Ascending aorta (tissue), 2 donors: ENCODE measurements around the gene ADGRD2. TPM values are rescaled to one million over a fixed set of nuclear protein-coding genes. Genes with fewer than 3 reads are reported as not detected.

Experiments used
- DNase-seq, 2 donors: peaks; one replicate each; pipeline ENCODE4 v3.0.0-alpha.2; 2019; ENCODE audit warnings: low spot score in 2 of 2
- H3K27ac ChIP-seq, 2 donors: fragments of 200-600 bp; sonication (generic); one replicate each; pipeline ENCODE4 v1.5.1; 2016 to 2017; ENCODE audit warnings: mild to moderate bottlenecking in 1 of 2
- H3K27me3 ChIP-seq: fragments of 200-600 bp; sonication (generic); one replicate; pipeline ENCODE4 v1.5.1; 2017
- H3K36me3 ChIP-seq, 2 donors: fragments of 200-600 bp; sonication (generic); one replicate each; pipeline ENCODE4 v1.5.1; 2016
- H3K4me1 ChIP-seq, 2 donors: fragments of 200-600 bp; sonication (generic); one replicate each; pipeline ENCODE4 v1.5.1; 2016 to 2017; ENCODE audit warnings: mild to moderate bottlenecking in 1 of 2
- H3K4me3 ChIP-seq, 2 donors: fragments of 200-600 bp; sonication (generic); one replicate each; pipeline ENCODE4 v1.5.1; 2016 to 2017; ENCODE audit warnings: mild to moderate bottlenecking in 1 of 2
- H3K9me3 ChIP-seq, 2 donors: fragments of 200-600 bp; sonication (generic); one replicate each; pipeline ENCODE4 v1.5.1; 2016
- intact Hi-C: fragments of 100-400 bp; cut with DNase I; formaldehyde crosslinking; loops from one replicate; pipeline ENCODE4 v1.15.1; 2023
- total RNA-seq: library from RNA; depleted of rRNA; stranded (reverse); fragments of >200 nt; gene quantifications from one replicate; pipeline ENCODE4 v1.1.0, GENCODE V29; 2016
- TF ChIP-seq, protein P1 (sequence below), 3 experiments: fragments of 200-600 bp in 2 of 3; fragments of 450-650 bp in 1 of 3; sonication (generic) in 2 of 3; IDR thresholded peaks; one replicate each; pipeline ENCODE4 v1.5.1; 2016 to 2019; ENCODE audit warnings: antibody characterized with exemption in 3 of 3, mild to moderate bottlenecking in 1 of 3, moderate library complexity in 1 of 3

Gene ADGRD2
- total RNA-seq, 1 donor from 2014 or later = not detected

GRCh38 chr9:124526174-124526573 is 75.9 kb downstream of the ADGRD2 start:
- TF ChIP-seq, protein P1, sequence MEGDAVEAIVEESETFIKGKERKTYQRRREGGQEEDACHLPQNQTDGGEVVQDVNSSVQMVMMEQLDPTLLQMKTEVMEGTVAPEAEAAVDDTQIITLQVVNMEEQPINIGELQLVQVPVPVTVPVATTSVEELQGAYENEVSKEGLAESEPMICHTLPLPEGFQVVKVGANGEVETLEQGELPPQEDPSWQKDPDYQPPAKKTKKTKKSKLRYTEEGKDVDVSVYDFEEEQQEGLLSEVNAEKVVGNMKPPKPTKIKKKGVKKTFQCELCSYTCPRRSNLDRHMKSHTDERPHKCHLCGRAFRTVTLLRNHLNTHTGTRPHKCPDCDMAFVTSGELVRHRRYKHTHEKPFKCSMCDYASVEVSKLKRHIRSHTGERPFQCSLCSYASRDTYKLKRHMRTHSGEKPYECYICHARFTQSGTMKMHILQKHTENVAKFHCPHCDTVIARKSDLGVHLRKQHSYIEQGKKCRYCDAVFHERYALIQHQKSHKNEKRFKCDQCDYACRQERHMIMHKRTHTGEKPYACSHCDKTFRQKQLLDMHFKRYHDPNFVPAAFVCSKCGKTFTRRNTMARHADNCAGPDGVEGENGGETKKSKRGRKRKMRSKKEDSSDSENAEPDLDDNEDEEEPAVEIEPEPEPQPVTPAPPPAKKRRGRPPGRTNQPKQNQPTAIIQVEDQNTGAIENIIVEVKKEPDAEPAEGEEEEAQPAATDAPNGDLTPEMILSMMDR (IDR thresholded peaks at IDR 0.05) = no peak
- H3K27ac ChIP-seq = no peak overlapping the region
- H3K9me3 ChIP-seq = no peaks in the 10 kb centered on the region
- H3K36me3 ChIP-seq = no peaks in the 10 kb centered on the region
- H3K4me1 ChIP-seq = no peaks in the 10 kb centered on the region
- no peaks in the 10 kb centered on the region for H3K27me3 ChIP-seq
- intact Hi-C loops = no loop called here
- no peak for DNase-seq
- H3K4me3 ChIP-seq = no peak overlapping the region

DNA sequence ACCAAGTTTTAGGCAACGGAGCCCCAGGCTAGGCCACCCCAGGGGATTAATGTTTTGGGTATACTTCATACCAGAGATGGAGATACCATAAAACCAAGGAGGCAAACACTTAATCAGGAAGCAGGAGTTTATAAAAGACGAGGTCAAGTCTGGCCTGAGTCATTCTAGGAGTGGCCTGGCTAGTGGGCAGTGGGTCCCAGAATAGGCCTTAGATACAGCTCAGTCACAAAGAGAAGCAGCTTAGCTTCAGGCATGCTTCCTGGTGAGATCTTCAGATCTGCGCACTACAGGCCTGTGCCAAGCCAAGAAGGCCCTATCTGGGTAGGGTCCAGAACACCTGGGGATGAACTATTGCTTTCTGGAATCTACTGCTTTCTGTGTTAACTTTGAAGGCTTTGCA is 77.5 kb downstream of the ADGRD2 start:
- H3K27me3 ChIP-seq = no peaks in the 10 kb centered on the region
- intact Hi-C loops = no loop called here
- no peaks in the 10 kb centered on the region for H3K9me3 ChIP-seq
- TF ChIP-seq, protein P1 (IDR thresholded peaks at IDR 0.05) = no peak
- no peaks in the 10 kb centered on the region for H3K4me1 ChIP-seq
- H3K27ac ChIP-seq = no peak overlapping the region
- no peak overlapping the region for H3K4me3 ChIP-seq
- no peak for DNase-seq
- no peaks in the 10 kb centered on the region for H3K36me3 ChIP-seq

Other genes with a start within 250 kb of the ADGRD2 start
- 6.7 TPM for gene NEK6, start 192.5 kb upstream of the ADGRD2 start, total RNA-seq
- 21.1 TPM for gene PSMB7, start 35.0 kb upstream of the ADGRD2 start, total RNA-seq
- gene NR5A1, start 56.9 kb downstream of the ADGRD2 start, total RNA-seq = 0.96 TPM